Upper lobe of left lung (tissue), 4 donors: ENCODE results near the gene GATAD2A.

Experiments used
- EP300 ChIP-seq, 4 donors: sonication (generic); formaldehyde crosslinking; IDR thresholded peaks; one replicate each; pipeline ENCODE4 v1.5.1; 2017; ENCODE audit warnings: antibody characterized with exemption in 4 of 4, control low read depth in 2 of 4
- POLR2A ChIP-seq, 4 donors: fragments of 450-650 bp; IDR thresholded peaks; one replicate each; pipeline ENCODE4 v1.5.1; 2016 to 2017; ENCODE audit warnings: antibody characterized with exemption in 4 of 4, mild to moderate bottlenecking in 2 of 4
- POLR2AphosphoS5 ChIP-seq, 2 donors: sonication (generic); formaldehyde crosslinking; IDR thresholded peaks; one replicate each; pipeline ENCODE4 v1.5.1; 2017; ENCODE audit warnings: antibody characterized with exemption in 2 of 2
- TF ChIP-seq, protein P1 (sequence below), 6 experiments: fragments of 450-650 bp in 4 of 6; fragments of 200-600 bp in 2 of 6; sonication (generic) in 2 of 6; IDR thresholded peaks; one replicate each; pipeline ENCODE4 v1.5.1; 2016 to 2019; ENCODE audit warnings: antibody characterized with exemption in 6 of 6

DNA sequence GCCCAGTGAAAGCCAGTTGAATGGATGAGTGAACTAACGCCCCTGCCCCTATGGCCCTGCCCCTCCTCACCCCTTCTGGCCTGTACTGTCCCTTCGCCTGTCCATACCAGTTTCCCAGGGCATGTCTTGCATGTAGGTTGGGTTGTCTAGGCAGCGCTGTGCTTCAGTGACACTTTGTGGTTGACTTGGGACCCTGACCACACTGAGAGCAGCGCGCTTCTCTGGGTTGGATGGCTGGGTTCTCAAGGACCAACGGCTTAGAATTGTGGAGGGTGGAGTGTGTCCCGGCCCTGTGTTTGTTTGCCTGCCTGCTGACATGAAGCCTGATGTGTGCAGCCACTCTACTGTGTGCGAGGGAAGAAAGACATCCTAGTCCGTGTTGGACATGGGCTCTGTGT, 15.8 kb downstream of the GATAD2A start:
- no peak for TF ChIP-seq POLR2AphosphoS5 (IDR thresholded peaks at IDR 0.05)
- TF ChIP-seq, protein P1, sequence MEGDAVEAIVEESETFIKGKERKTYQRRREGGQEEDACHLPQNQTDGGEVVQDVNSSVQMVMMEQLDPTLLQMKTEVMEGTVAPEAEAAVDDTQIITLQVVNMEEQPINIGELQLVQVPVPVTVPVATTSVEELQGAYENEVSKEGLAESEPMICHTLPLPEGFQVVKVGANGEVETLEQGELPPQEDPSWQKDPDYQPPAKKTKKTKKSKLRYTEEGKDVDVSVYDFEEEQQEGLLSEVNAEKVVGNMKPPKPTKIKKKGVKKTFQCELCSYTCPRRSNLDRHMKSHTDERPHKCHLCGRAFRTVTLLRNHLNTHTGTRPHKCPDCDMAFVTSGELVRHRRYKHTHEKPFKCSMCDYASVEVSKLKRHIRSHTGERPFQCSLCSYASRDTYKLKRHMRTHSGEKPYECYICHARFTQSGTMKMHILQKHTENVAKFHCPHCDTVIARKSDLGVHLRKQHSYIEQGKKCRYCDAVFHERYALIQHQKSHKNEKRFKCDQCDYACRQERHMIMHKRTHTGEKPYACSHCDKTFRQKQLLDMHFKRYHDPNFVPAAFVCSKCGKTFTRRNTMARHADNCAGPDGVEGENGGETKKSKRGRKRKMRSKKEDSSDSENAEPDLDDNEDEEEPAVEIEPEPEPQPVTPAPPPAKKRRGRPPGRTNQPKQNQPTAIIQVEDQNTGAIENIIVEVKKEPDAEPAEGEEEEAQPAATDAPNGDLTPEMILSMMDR (IDR thresholded peaks at IDR 0.05): no peak
- TF ChIP-seq POLR2A (IDR thresholded peaks at IDR 0.05): no peak
- TF ChIP-seq EP300 (IDR thresholded peaks at IDR 0.05): no peak
